Activated CD4-positive, alpha-beta T cell treated with anti-CD3 and anti-CD28 coated beads for 4 hours (primary cell): ENCODE results near the gene SH3BP5.

Experiments used
- DNase-seq, 2 donors: peaks; one replicate each; pipeline ENCODE4 v3.0.0-alpha.2; 2020

SH3BP5 gene

GRCh38 chr3:15241341-15241740, 91.0 kb downstream of the SH3BP5 start:
- DNase-seq: peak; percentile 34 to 47

- DNase-seq: no peak
Observed at GRCh38 chr3:15229262-15229661, 103.1 kb downstream of the SH3BP5 start.

GRCh38 chr3:15228147-15228546, 104.2 kb downstream of the SH3BP5 start:
- DNase-seq: no peak

- no peak for DNase-seq
Observed at GRCh38 chr3:15223685-15224572, 108.5 kb downstream of the SH3BP5 start.

- no peak for DNase-seq
Observed at GRCh38 chr3:15221574-15222217, 110.7 kb downstream of the SH3BP5 start.

GRCh38 chr3:15220661-15221060, 111.7 kb downstream of the SH3BP5 start:
- DNase-seq: no peak

GRCh38 chr3:15220056-15220455, 112.3 kb downstream of the SH3BP5 start:
- DNase-seq: no peak

- DNase-seq: no peak
Observed at GRCh38 chr3:15218689-15219088, 113.7 kb downstream of the SH3BP5 start.

- DNase-seq: no peak
Observed at GRCh38 chr3:15217841-15218267, 114.5 kb downstream of the SH3BP5 start.

- no peak for DNase-seq
Observed at GRCh38 chr3:15217011-15217671, 115.2 kb downstream of the SH3BP5 start.

GRCh38 chr3:15216501-15216900, 115.9 kb downstream of the SH3BP5 start:
- DNase-seq: no peak

GRCh38 chr3:15215996-15216395, 116.4 kb downstream of the SH3BP5 start:
- DNase-seq: no peak

- no peak for DNase-seq
Observed at GRCh38 chr3:15214758-15215157, 117.6 kb downstream of the SH3BP5 start.

GRCh38 chr3:15211937-15212336, 120.4 kb downstream of the SH3BP5 start:
- DNase-seq: no peak

- no peak for DNase-seq
Observed at GRCh38 chr3:15207836-15208504, 124.4 kb downstream of the SH3BP5 start.

GRCh38 chr3:15206662-15207576, 125.5 kb downstream of the SH3BP5 start:
- peak; percentile 5 to 19 for DNase-seq

GRCh38 chr3:15205934-15206661, 126.3 kb downstream of the SH3BP5 start, which contains the start of gene CAPN7:
CAPN7 (plus strand) TSS chr3:15206246; CDS start chr3:15206496, 250 bp downstream.
- peak; percentile 91 to 93 for DNase-seq

- no peak for DNase-seq
Observed at GRCh38 chr3:15205482-15205933, 126.9 kb downstream of the SH3BP5 start.
